H1 (cell line): ENCODE measurements around the gene USF1. TPM values are rescaled to one million over a fixed set of nuclear protein-coding genes. Genes with fewer than 3 reads are reported as not detected.

Source experiments
- CTCF ChIA-PET: fragments of 300-600 bp; sonication (Branson Sonifier 250); formaldehyde crosslinking; loops from one replicate; lab custom pipeline; 2021; ENCODE audit not compliant: partially characterized antibody; lab: Charles Lee
- POLR2A ChIA-PET: fragments of 300-600 bp; sonication (Branson Sonifier 250); formaldehyde crosslinking; loops from one replicate; lab custom pipeline; 2021; ENCODE audit warnings: inconsistent platforms; ENCODE audit not compliant: partially characterized antibody; lab: Charles Lee
- DNase-seq, 2 experiments: peaks; one replicate each; pipeline versions ENCODE4 v3.0.0 to v3.0.0-alpha.2; 2010 to 2022; ENCODE audit warnings: low spot score in 2 of 2, low read depth in 1 of 2, mixed read lengths in 1 of 2
- FAIRE-seq: peaks from 2 replicates; lab custom pipeline; 2011; peaks lifted over from hg19 to GRCh38; lab: Jason Lieb, UNC
- H2AFZ ChIP-seq: 2 replicates; pipeline ENCODE4 v1.8.1; 2012; ENCODE audit warnings: low read length, inconsistent platforms
- H2AK5ac ChIP-seq: 2 replicates; pipeline ENCODE4 v1.6.1; 2013; ENCODE audit warnings: low read depth, low read length
- H2BK120ac ChIP-seq: replicated peaks from 2 replicates; pipeline ENCODE3; 2013; ENCODE audit warnings: low read depth, low read length, inconsistent platforms
- H2BK12ac ChIP-seq: 2 replicates; pipeline ENCODE4 v1.6.1; 2013; ENCODE audit warnings: low read depth, low read length
- H2BK15ac ChIP-seq: 2 replicates; pipeline ENCODE4 v1.6.1; 2013; ENCODE audit warnings: low read length
- H2BK20ac ChIP-seq: 2 replicates; pipeline ENCODE4 v1.6.1; 2013; ENCODE audit warnings: low read length
- H2BK5ac ChIP-seq: 2 replicates; pipeline ENCODE4 v1.6.1; 2013; ENCODE audit warnings: low read depth, low read length
- H3K14ac ChIP-seq: 2 replicates; pipeline ENCODE4 v1.6.1; 2013; ENCODE audit warnings: inconsistent platforms; ENCODE audit not compliant: insufficient read length
- H3K18ac ChIP-seq: 2 replicates; pipeline ENCODE4 v1.6.1; 2013; ENCODE audit warnings: low read length; ENCODE audit errors: extremely low read depth
- H3K23ac ChIP-seq: 2 replicates; pipeline ENCODE4 v1.6.1; 2013; ENCODE audit warnings: inconsistent platforms; ENCODE audit not compliant: insufficient read length
- H3K23me2 ChIP-seq: 2 replicates; pipeline ENCODE4 v1.6.1; 2013; ENCODE audit warnings: low read depth, low read length
- H3K27ac ChIP-seq: 2 replicates; pipeline ENCODE4 v1.6.1; 2011; ENCODE audit warnings: low read depth, low read length, inconsistent platforms
- H3K27me3 ChIP-seq, 4 experiments: replicated peaks in 1 of 4; 1 replicate in 1 of 4; 2 replicates in 3 of 4; pipeline versions ENCODE4 v1.6.1 to v1.8.1; 2011 to 2013; ENCODE audit warnings: low read length in 3 of 4, mild to moderate bottlenecking in 3 of 4, inconsistent platforms in 2 of 4, mixed read lengths in 2 of 4, moderate library complexity in 1 of 4; ENCODE audit not compliant: control insufficient read depth in 3 of 4, insufficient read depth in 3 of 4; ENCODE audit errors: extremely low read depth in 1 of 4
- H3K36me3 ChIP-seq, 4 experiments: 2 replicates each; pipeline versions ENCODE4 v1.6.1 to v1.8.1; 2011 to 2013; ENCODE audit warnings: mild to moderate bottlenecking in 4 of 4, low read length in 3 of 4, moderate library complexity in 2 of 4, control low read depth in 1 of 4, inconsistent platforms in 1 of 4; ENCODE audit not compliant: insufficient read depth in 4 of 4, control insufficient read depth in 2 of 4
- H3K4ac ChIP-seq: replicated peaks from 2 replicates; pipeline ENCODE3; 2013; ENCODE audit warnings: low read length, low read depth, mixed read lengths, inconsistent platforms; ENCODE audit not compliant: insufficient read length
- H3K4me1 ChIP-seq, 4 experiments: replicated peaks in 1 of 4; 1 replicate in 1 of 4; 2 replicates in 3 of 4; pipeline versions ENCODE4 v1.6.1 to v1.8.1; 2011 to 2013; ENCODE audit warnings: low read length in 3 of 4, inconsistent platforms in 2 of 4, mixed read lengths in 1 of 4; ENCODE audit not compliant: insufficient read depth in 4 of 4, control insufficient read depth in 3 of 4
- H3K4me2 ChIP-seq, 2 experiments: 2 replicates each; pipeline versions ENCODE4 v1.6.1 to v1.8.1; 2011 to 2013; ENCODE audit warnings: low read depth in 2 of 2, low read length in 2 of 2, control low read depth in 1 of 2, inconsistent platforms in 1 of 2, mild to moderate bottlenecking in 1 of 2; ENCODE audit not compliant: insufficient read depth in 1 of 2
- H3K4me3 ChIP-seq, 4 experiments: fragments of 200-600, 300-600 bp in 1 of 4; sonication (generic), shearing (Covaris generic), sonication (Bioruptor Twin) in 1 of 4; 2 replicates each; pipeline versions ENCODE4 v1.5.1 to v1.8.1; 2011 to 2016; ENCODE audit warnings: low read length in 4 of 4, low read depth in 3 of 4, control low read depth in 2 of 4, inconsistent platforms in 2 of 4, mild to moderate bottlenecking in 2 of 4, mixed read lengths in 1 of 4, moderate library complexity in 1 of 4; ENCODE audit not compliant: insufficient read depth in 2 of 4; ENCODE audit errors: extremely low read depth in 1 of 4
- H3K56ac ChIP-seq: replicated peaks from 2 replicates; pipeline ENCODE3; 2013; ENCODE audit warnings: low read depth, mild to moderate bottlenecking, mixed read lengths, low read length, inconsistent platforms; ENCODE audit not compliant: insufficient read length
- H3K79me1 ChIP-seq: 2 replicates; pipeline ENCODE4 v1.6.1; 2013; ENCODE audit warnings: low read depth, low read length, control low read depth
- H3K79me2 ChIP-seq, 2 experiments: 2 replicates each; pipeline versions ENCODE4 v1.6.1 to v1.8.1; 2012 to 2013; ENCODE audit warnings: low read length in 2 of 2, mild to moderate bottlenecking in 2 of 2, inconsistent platforms in 1 of 2; ENCODE audit not compliant: insufficient read depth in 2 of 2, control insufficient read depth in 1 of 2
- H3K9ac ChIP-seq, 4 experiments: replicated peaks in 1 of 4; 1 replicate in 1 of 4; 2 replicates in 3 of 4; pipeline versions ENCODE4 v1.6.1 to v1.8.1; 2011 to 2013; ENCODE audit warnings: low read depth in 3 of 4, low read length in 3 of 4, control low read depth in 2 of 4, mild to moderate bottlenecking in 2 of 4, moderate library complexity in 2 of 4, inconsistent platforms in 1 of 4; ENCODE audit errors: extremely low read depth in 1 of 4
- H3K9me3 ChIP-seq, 2 experiments: 2 replicates each; pipeline versions ENCODE4 v1.6.1 to v1.8.1; 2012 to 2013; ENCODE audit warnings: mild to moderate bottlenecking in 2 of 2, moderate library complexity in 2 of 2, control low read depth in 1 of 2, inconsistent platforms in 1 of 2, low read depth in 1 of 2, low read length in 1 of 2, mixed read lengths in 1 of 2; ENCODE audit not compliant: insufficient read depth in 2 of 2
- H4K20me1 ChIP-seq, 2 experiments: replicated peaks in 1 of 2; 2 replicates each; pipeline versions ENCODE3 to v1.8.1; 2011 to 2013; ENCODE audit warnings: inconsistent platforms in 2 of 2, low read length in 2 of 2, mild to moderate bottlenecking in 1 of 2; ENCODE audit not compliant: insufficient read depth in 2 of 2, control insufficient read depth in 1 of 2
- H4K5ac ChIP-seq: 2 replicates; pipeline ENCODE4 v1.6.1; 2013; ENCODE audit warnings: low read length, low read depth, mixed read lengths, inconsistent platforms; ENCODE audit not compliant: insufficient read length
- H4K8ac ChIP-seq: 2 replicates; pipeline ENCODE4 v1.8.0; 2013; ENCODE audit warnings: mild to moderate bottlenecking, moderate library complexity, low read length, inconsistent platforms; ENCODE audit not compliant: insufficient read depth; ENCODE audit errors: extremely low read depth
- H4K91ac ChIP-seq: replicated peaks from 2 replicates; pipeline ENCODE3; 2013; ENCODE audit warnings: low read length, mixed read lengths, inconsistent platforms; ENCODE audit not compliant: insufficient read length
- CBX5 ChIP-seq: fragments of 300-800, 300-1000 bp; sonication (generic); IDR thresholded peaks from 2 replicates; pipeline ENCODE4 v1.7.1; 2016; ENCODE audit warnings: antibody characterized with exemption, low read length, low read depth
- CTBP2 ChIP-seq: IDR thresholded peaks from 2 replicates; pipeline ENCODE4 v1.7.0; 2011; ENCODE audit warnings: borderline replicate concordance, mild to moderate bottlenecking, moderate library complexity, mixed read lengths, low read length; ENCODE audit not compliant: insufficient read depth, insufficient read length
- RFX5 ChIP-seq: IDR thresholded peaks from 2 replicates; pipeline ENCODE4 v1.6.1; 2011; ENCODE audit warnings: low read depth, low read length, improper control_type of control experiment, borderline replicate concordance
- RXRA ChIP-seq: IDR thresholded peaks from 2 replicates; pipeline ENCODE4 v1.6.1; 2011; ENCODE audit warnings: low read depth, mild to moderate bottlenecking, low read length, moderate library complexity; ENCODE audit not compliant: insufficient read depth
- SAP30 ChIP-seq: fragments of 300-600 bp; sonication (generic); IDR thresholded peaks from 2 replicates; pipeline ENCODE4 v1.7.1; 2012; ENCODE audit warnings: low read length, moderate library complexity, mild to moderate bottlenecking, inconsistent platforms; ENCODE audit not compliant: insufficient read depth, insufficient replicate concordance
- SIN3A ChIP-seq, 2 experiments: IDR thresholded peaks in 1 of 2; conservative IDR thresholded peaks in 1 of 2; 2 replicates each; pipeline ENCODE4 v1.6.1; 2011 to 2012; ENCODE audit warnings: low read length in 2 of 2, improper control_type of control experiment in 1 of 2, low read depth in 1 of 2, mild to moderate bottlenecking in 1 of 2
- SRF ChIP-seq: IDR thresholded peaks from 2 replicates; pipeline ENCODE4 v1.6.1; 2011; ENCODE audit warnings: mild to moderate bottlenecking, low read depth, low read length, moderate library complexity
- SUZ12 ChIP-seq: fragments of 200-600 bp; sonication (generic); IDR thresholded peaks from 2 replicates; pipeline ENCODE4 v1.6.1; 2012; ENCODE audit warnings: mild to moderate bottlenecking, inconsistent platforms, low read length, moderate library complexity, mixed read lengths
- TCF12 ChIP-seq: IDR thresholded peaks from 2 replicates; pipeline ENCODE4 v1.6.1; 2011; ENCODE audit warnings: low read depth, mild to moderate bottlenecking, low read length
- TEAD4 ChIP-seq: IDR thresholded peaks from 2 replicates; pipeline ENCODE4 v1.6.1; 2012; ENCODE audit warnings: low read depth, low read length, inconsistent platforms, mixed read lengths
- YY1 ChIP-seq: IDR thresholded peaks from 2 replicates; pipeline ENCODE4 v1.6.1; 2011; ENCODE audit warnings: low read depth, mild to moderate bottlenecking, low read length
- ZNF274 ChIP-seq: IDR thresholded peaks from 2 replicates; pipeline ENCODE4 v1.7.0; 2012; ENCODE audit warnings: low read length, borderline replicate concordance; ENCODE audit errors: extremely low read depth
- WGBS, 2 experiments: shearing (Covaris generic) in 1 of 2; methylation state at CpG; one replicate each; pipeline versions ENCODE4 v1.1.6 to v1.1.7; 2013 to 2015; ENCODE audit warnings: low lambda C conversion rate in 2 of 2, mixed read lengths in 2 of 2, inconsistent platforms in 1 of 2, low coverage in 1 of 2, missing lambda C conversion rate in 1 of 2; ENCODE audit not compliant: insufficient replicate concordance in 2 of 2, insufficient coverage in 1 of 2, insufficient read length in 1 of 2; ENCODE audit errors: extremely low coverage in 1 of 2, missing lambda C conversion rate in 1 of 2; 5-methylcytosine and 5-hydroxymethylcytosine counted together
- polyA plus RNA-seq, 7 experiments: library from polyadenylated mRNA; depleted of rRNA in 3 of 7; stranded (reverse) in 5 of 7; unstranded in 2 of 7; fragments of >200 nt in 5 of 7; fragments of 200-250 nt in 2 of 7; gene quantifications; 1 replicate in 5 of 7; 2 replicates in 1 of 7; 4 replicates in 1 of 7; pipeline versions ENCODE4 v1.2.1 to v1.2.3, GENCODE V29; 2011 to 2013; ENCODE audit warnings: missing spikeins in 2 of 7, mixed read lengths in 2 of 7
- total RNA-seq: library from RNA; stranded (reverse); fragmentation: NEBNext Ultra II Directional; extraction: Animal tissue kit (Norgen Biotek cat#: 25700); gene quantifications from 2 replicates; pipeline ENCODE4 v1.2.1, GENCODE V29; 2021

USF1 gene
- total and polyA plus RNA-seq, 2 of the 8 experiments (the other 6 are each of a cell fraction or from before 2014, with no cell fraction given) = 45.7 to 68.9 TPM

GRCh38 chr1:161072751-161073449 lies 27.1 kb upstream of the USF1 start:
- WGBS, 2 experiments = 90% methylated on average over 19 of the region's 19 CpGs; no CpG with 5 or more reads in 1 of the 2 experiments
- Histone ChIP-seq H2BK15ac (no peak overlapping the region), H3K27ac (no peak overlapping the region), H3K9ac (no peak overlapping the region), H4K5ac (no peak overlapping the region), H4K20me1 (peaks cover 0 to 3% of the 10 kb centered on the region in 2 experiments), H3K4ac (no peak overlapping the region), H4K91ac (no peak overlapping the region), H3K23me2 (no peaks in the 10 kb centered on the region), H3K14ac (no peak overlapping the region), H2BK120ac (no peak overlapping the region), H3K9me3 (no peaks in the 10 kb centered on the region), H3K4me1 (peaks cover 0 to 8% (median 3%) of the 10 kb centered on the region in 4 experiments; a peak in 3 of 7 replicates), H2AK5ac (no peak overlapping the region), H3K4me3 (no peak overlapping the region), H2BK20ac (no peak overlapping the region), H3K79me1 (no peaks in the 10 kb centered on the region), H3K36me3 (no peaks in the 10 kb centered on the region), H2BK5ac (no peak overlapping the region), H4K8ac (no peak overlapping the region), H3K23ac (no peak overlapping the region), H3K27me3 (no peaks in the 10 kb centered on the region), H2AFZ (no peak overlapping the region), H2BK12ac (no peak overlapping the region), H3K79me2 (no peaks in the 10 kb centered on the region), H3K18ac (no peak overlapping the region)
- FAIRE-seq = no peak
- POLR2A ChIA-PET = interaction anchor here (1.5 kb wide), 1 partner anchor 59 kb away, joined by 6 read pairs; the partner anchor contains the start of gene DEDD
- DNase-seq = no peak
- TF ChIP-seq SAP30 (no peak), SRF (no peak), RFX5 (no peak), CTBP2 (no peak), RXRA (no peak), YY1 (no peak), TCF12 (no peak), TEAD4 (no peak), SIN3A (conservative IDR thresholded peaks at IDR 0.05 in 1 of 2, IDR thresholded peaks at IDR 0.05 in 1 of 2; ENCODE audit: low read depth in 1 of 2, low read length in 2 of 2) (no peak), ZNF274 (no peak), SUZ12 (no peak), CBX5 (no peak)
- TF ChIP-seq, all 59 proteins: peak for 0
- Histone ChIP-seq H3K56ac (no peak overlapping the region), H3K4me2 (no peak overlapping the region)
- CTCF ChIA-PET = interaction anchor here (0.7 to 17.8 kb wide), 11 partner anchors 11 to 67 kb away, joined by 3 to 282 read pairs (median 8); partner anchors contain the start of genes KLHDC9, NECTIN4, NIT1 and PFDN2
